Measurements from ENCODE around the gene NUBP1.

- TF ChIP-seq, protein P1, sequence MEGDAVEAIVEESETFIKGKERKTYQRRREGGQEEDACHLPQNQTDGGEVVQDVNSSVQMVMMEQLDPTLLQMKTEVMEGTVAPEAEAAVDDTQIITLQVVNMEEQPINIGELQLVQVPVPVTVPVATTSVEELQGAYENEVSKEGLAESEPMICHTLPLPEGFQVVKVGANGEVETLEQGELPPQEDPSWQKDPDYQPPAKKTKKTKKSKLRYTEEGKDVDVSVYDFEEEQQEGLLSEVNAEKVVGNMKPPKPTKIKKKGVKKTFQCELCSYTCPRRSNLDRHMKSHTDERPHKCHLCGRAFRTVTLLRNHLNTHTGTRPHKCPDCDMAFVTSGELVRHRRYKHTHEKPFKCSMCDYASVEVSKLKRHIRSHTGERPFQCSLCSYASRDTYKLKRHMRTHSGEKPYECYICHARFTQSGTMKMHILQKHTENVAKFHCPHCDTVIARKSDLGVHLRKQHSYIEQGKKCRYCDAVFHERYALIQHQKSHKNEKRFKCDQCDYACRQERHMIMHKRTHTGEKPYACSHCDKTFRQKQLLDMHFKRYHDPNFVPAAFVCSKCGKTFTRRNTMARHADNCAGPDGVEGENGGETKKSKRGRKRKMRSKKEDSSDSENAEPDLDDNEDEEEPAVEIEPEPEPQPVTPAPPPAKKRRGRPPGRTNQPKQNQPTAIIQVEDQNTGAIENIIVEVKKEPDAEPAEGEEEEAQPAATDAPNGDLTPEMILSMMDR (conservative IDR thresholded peaks at IDR 0.05): no peak
- no peak for TF ChIP-seq ZFX (IDR thresholded peaks at IDR 0.05)
Measured at GRCh38 chr16:10805334-10805733, 61.7 kb downstream of the NUBP1 start.
